Neuronal stem cell (in vitro differentiated cells): ENCODE data around the gene TAF1B.
A peak's percentile ranks its signal among the peaks of the same experiment; 100 is the strongest.

Source experiments
- DNase-seq: peaks from one replicate; pipeline ENCODE4 v3.0.0-alpha.2; 2013; ENCODE audit warnings: low spot score
- H2AFZ ChIP-seq: one replicate; pipeline ENCODE4 v1.6.1; 2013; ENCODE audit warnings: mild to moderate bottlenecking, low read length, inconsistent platforms
- H2AK5ac ChIP-seq: 2 replicates; pipeline ENCODE4 v1.6.1; 2013; ENCODE audit warnings: low read depth, mild to moderate bottlenecking, inconsistent platforms, low read length, moderate library complexity, mixed read lengths
- H2BK120ac ChIP-seq: 2 replicates; pipeline ENCODE4 v1.6.1; 2013; ENCODE audit warnings: low read depth, mild to moderate bottlenecking, inconsistent platforms, low read length, moderate library complexity, mixed read lengths
- H2BK12ac ChIP-seq: one replicate; pipeline ENCODE4 v1.6.1; 2013; ENCODE audit warnings: low read length, inconsistent platforms
- H2BK15ac ChIP-seq: 2 replicates; pipeline ENCODE4 v1.6.1; 2013; ENCODE audit warnings: mild to moderate bottlenecking, low read length, inconsistent platforms, mixed read lengths
- H2BK5ac ChIP-seq: one replicate; pipeline ENCODE4 v1.6.1; 2013; ENCODE audit warnings: inconsistent platforms, mild to moderate bottlenecking, low read length, moderate library complexity
- H3K14ac ChIP-seq: one replicate; pipeline ENCODE4 v1.6.1; 2013; ENCODE audit warnings: low read length, inconsistent platforms
- H3K18ac ChIP-seq: 2 replicates; pipeline ENCODE4 v1.6.1; 2013; ENCODE audit warnings: low read length, inconsistent platforms
- H3K23ac ChIP-seq: 2 replicates; pipeline ENCODE4 v1.6.1; 2013; ENCODE audit warnings: low read depth, mild to moderate bottlenecking, mixed read lengths, low read length, inconsistent platforms; ENCODE audit not compliant: poor library complexity
- H3K27ac ChIP-seq: replicated peaks from 3 replicates; pipeline ENCODE4 v1.5.1; 2013; ENCODE audit warnings: low read length, inconsistent platforms
- H3K27me3 ChIP-seq, 3 experiments: 2 replicates each; pipeline ENCODE4 v1.6.1; 2013; ENCODE audit warnings: low read length in 3 of 3, mild to moderate bottlenecking in 2 of 3, inconsistent platforms in 1 of 3, low read depth in 1 of 3, mixed read lengths in 1 of 3, moderate library complexity in 1 of 3; ENCODE audit not compliant: control insufficient read depth in 3 of 3, insufficient read depth in 3 of 3
- H3K36me3 ChIP-seq, 2 donors: replicated peaks in 1 of 2; 2 replicates each; pipeline ENCODE4 v1.6.1; 2013; ENCODE audit warnings: low read length in 2 of 2; ENCODE audit not compliant: control insufficient read depth in 2 of 2, insufficient read depth in 2 of 2
- H3K4ac ChIP-seq: 2 replicates; pipeline ENCODE4 v1.6.1; 2013; ENCODE audit warnings: inconsistent platforms, mild to moderate bottlenecking, low read length, moderate library complexity
- H3K4me1 ChIP-seq, 2 donors: 1 replicate in 1 of 2; 2 replicates in 1 of 2; pipeline ENCODE4 v1.6.1; 2013; ENCODE audit warnings: low read length in 2 of 2, low read depth in 1 of 2; ENCODE audit not compliant: control insufficient read depth in 2 of 2, insufficient read depth in 1 of 2
- H3K4me2 ChIP-seq: one replicate; pipeline ENCODE4 v1.6.1; 2013; ENCODE audit warnings: mild to moderate bottlenecking, low read length, inconsistent platforms; ENCODE audit not compliant: insufficient read depth, poor library complexity, severe bottlenecking
- H3K4me3 ChIP-seq, 2 donors: 2 replicates each; pipeline ENCODE4 v1.5.1; 2013; ENCODE audit warnings: low read length in 2 of 2, mild to moderate bottlenecking in 2 of 2, inconsistent platforms in 1 of 2, moderate library complexity in 1 of 2
- H3K79me1 ChIP-seq: one replicate; pipeline ENCODE4 v1.6.1; 2013; ENCODE audit warnings: low read depth, mild to moderate bottlenecking, inconsistent platforms, low read length, moderate library complexity
- H3K9ac ChIP-seq: one replicate; pipeline ENCODE4 v1.6.1; 2013; ENCODE audit warnings: mild to moderate bottlenecking, low read depth, low read length, inconsistent platforms; ENCODE audit not compliant: poor library complexity
- H3K9me3 ChIP-seq, 2 donors: replicated peaks in 1 of 2; 2 replicates each; pipeline versions ENCODE3 to v1.6.1; 2013; ENCODE audit warnings: low read length in 2 of 2, mild to moderate bottlenecking in 2 of 2, inconsistent platforms in 1 of 2, low read depth in 1 of 2, mixed read lengths in 1 of 2, moderate library complexity in 1 of 2; ENCODE audit not compliant: control insufficient read depth in 2 of 2, insufficient read depth in 1 of 2
- H4K8ac ChIP-seq: one replicate; pipeline ENCODE4 v1.6.1; 2013; ENCODE audit warnings: low read depth, mild to moderate bottlenecking, inconsistent platforms, low read length, moderate library complexity
- H4K91ac ChIP-seq: one replicate; pipeline ENCODE4 v1.6.1; 2013; ENCODE audit warnings: low read length, low read depth, mild to moderate bottlenecking, inconsistent platforms; ENCODE audit not compliant: poor library complexity
- WGBS, 2 donors: extraction: QIAGEN DNeasy Blood & Tissue Kit; methylation state at CpG; one replicate each; pipeline ENCODE4 v1.1.7; 2013; ENCODE audit warnings: missing lambda C conversion rate in 2 of 2, mixed read lengths in 1 of 2; ENCODE audit not compliant: insufficient read length in 2 of 2, insufficient replicate concordance in 1 of 2; ENCODE audit errors: extremely low coverage in 2 of 2; 5-methylcytosine and 5-hydroxymethylcytosine counted together

The TAF1B gene

DNA sequence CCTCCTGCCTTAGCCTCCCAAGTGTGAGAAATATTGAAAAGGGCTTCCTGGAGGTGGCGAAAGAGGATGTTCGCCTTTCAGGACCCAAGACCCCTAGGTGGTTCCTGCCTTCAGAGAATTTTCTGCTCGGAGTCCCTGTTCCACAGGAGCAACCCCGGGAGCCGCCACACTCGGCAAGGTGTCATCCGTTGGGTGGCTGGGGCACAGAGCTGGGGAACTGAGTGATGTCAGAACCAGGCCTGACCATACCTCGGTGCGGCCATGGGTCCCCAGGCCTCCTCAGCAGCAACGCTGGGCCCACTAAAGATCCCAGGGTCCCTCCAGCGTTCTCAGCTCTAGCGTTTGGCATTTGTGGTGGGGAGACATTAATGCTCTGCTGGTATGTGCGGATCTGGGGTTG is 23.7 kb upstream of the TAF1B start:
- no peak for DNase-seq
- Histone ChIP-seq H3K9me3 (peaks cover 0 to 2% of the 10 kb centered on the region in 2 donors), H3K4ac (no peak overlapping the region), H4K8ac (no peak overlapping the region), H2AFZ (no peak overlapping the region), H3K4me1 (peaks cover 0 to 3% of the 10 kb centered on the region in 2 donors), H4K91ac (no peak overlapping the region), H3K79me1 (no peaks in the 10 kb centered on the region), H3K4me2 (no peak overlapping the region), H2AK5ac (peak overlapping the region; percentile 15), H2BK15ac (peak overlapping the region; percentile 27), H2BK5ac (no peak overlapping the region), H3K23ac (no peak overlapping the region), H3K14ac (no peak overlapping the region), H3K36me3 (no peaks in the 10 kb centered on the region), H3K27ac (no peak overlapping the region), H3K18ac (peak overlapping the region; percentile 11), H3K9ac (no peak overlapping the region), H2BK120ac (peak overlapping the region; percentile 16), H3K27me3 (peaks cover 0 to 3% (median 0%) of the 10 kb centered on the region in 3 experiments), H3K4me3 (no peak overlapping the region), H2BK12ac (no peak overlapping the region)
- no CpG with 5 or more reads among the region's 13 CpGs for WGBS, 2 donors

DNA sequence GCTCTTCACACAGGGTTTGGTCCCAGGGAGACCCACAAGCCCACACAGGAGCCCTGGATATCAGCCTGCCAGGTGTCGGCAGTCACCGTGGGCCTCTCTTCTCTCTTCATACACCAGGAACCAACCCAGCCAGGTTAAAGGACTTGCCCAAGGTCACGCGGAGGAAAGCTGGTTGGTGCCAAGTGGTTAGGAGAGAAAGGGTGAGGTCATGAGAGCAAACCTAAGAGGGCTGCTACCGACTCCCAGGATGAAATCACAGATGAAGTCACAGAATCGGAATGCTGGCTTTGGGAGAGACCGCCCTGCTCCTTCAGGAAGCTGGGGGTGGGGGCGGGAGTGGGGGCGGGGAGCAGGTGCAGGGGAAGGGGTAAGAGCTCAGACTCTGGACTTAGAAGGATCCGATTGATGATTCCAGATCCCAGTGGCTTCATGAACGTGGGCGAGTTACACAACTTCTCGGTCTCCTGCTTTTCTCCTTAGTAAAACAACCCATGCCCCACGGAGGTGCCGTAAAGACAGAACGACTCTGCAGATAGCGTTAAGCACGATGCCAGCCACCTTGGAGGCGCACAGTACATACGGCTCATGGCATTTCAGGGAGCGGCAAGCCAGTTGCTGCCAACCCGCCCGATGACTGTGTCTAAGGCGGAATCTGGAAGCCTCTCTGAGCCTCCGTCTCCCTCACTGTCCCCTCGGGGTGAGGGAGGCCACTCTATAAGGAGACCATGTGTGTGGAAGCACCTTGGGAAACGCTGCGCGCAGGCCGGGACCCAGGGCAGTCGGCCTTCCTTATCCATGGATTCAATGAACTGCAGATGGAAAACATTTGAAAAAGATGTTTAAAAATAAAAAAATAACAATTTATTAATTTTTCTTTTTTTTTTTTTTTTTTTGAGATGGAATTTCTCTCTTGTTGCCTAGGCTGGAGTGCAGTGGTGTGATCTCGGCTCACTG is 23.0 kb upstream of the TAF1B start:
- H3K4me1 ChIP-seq: peaks cover 0 to 3% of the 10 kb centered on the region in 2 donors
- no peak overlapping the region for H2BK12ac ChIP-seq
- H3K9ac ChIP-seq: no peak overlapping the region
- H2BK120ac ChIP-seq: no peak overlapping the region
- no peaks in the 10 kb centered on the region for H3K79me1 ChIP-seq
- no peak for DNase-seq
- no peaks in the 10 kb centered on the region for H3K27me3 ChIP-seq
- H3K14ac ChIP-seq: no peak overlapping the region
- no peak overlapping the region for H2BK5ac ChIP-seq
- H4K8ac ChIP-seq: no peak overlapping the region
- no peak overlapping the region for H3K4me3 ChIP-seq
- H2BK15ac ChIP-seq: no peak overlapping the region
- peak overlapping the region; percentile 67 for H3K18ac ChIP-seq
- H3K27ac ChIP-seq: no peak overlapping the region
- H3K36me3 ChIP-seq: no peaks in the 10 kb centered on the region
- no peak overlapping the region for H3K23ac ChIP-seq
- H2AK5ac ChIP-seq: peak overlapping the region; percentile 15
- no CpG with 5 or more reads among the region's 32 CpGs for WGBS, 2 donors
- H3K4me2 ChIP-seq: no peak overlapping the region
- no peak overlapping the region for H3K4ac ChIP-seq
- H4K91ac ChIP-seq: no peak overlapping the region
- H3K9me3 ChIP-seq: peaks cover 0 to 2% of the 10 kb centered on the region in 2 donors
- H2AFZ ChIP-seq: no peak overlapping the region

DNA sequence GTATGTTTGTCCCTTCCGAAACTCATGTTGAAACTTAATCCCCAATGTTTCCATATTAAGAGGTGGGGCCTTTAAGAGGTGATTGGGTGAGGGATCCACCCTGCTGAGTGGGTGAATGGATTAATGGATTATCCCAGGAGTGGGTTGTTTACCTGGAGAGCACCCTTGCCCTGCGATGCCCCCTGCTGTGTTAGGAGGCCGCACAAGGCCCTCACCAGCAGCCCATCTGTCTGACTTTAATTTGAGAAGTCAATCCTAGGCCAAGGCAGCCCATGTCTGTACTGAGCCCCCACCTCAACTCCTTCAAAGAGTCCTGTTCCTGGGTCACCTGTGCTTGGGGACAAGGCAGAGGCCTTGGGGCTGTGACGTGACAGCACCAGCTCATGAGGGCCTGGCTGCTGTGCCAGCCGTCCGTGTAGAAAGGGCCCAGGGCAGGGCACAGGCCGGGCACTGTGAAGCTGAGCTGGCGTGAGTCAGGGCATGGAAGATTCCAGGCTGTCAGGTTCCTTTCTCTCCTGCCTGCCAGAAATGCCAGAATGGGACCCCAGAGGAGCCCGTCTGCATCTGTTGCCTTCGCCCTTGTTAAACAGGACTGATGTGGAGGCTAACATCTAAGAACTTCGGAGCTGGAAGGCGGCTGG is 21.3 kb upstream of the TAF1B start:
- peak overlapping the region in 1 of 2 donors; percentile 5 for H3K4me3 ChIP-seq
- peaks cover 0 to 2% of the 10 kb centered on the region in 2 donors for H3K9me3 ChIP-seq
- H3K79me1 ChIP-seq: no peaks in the 10 kb centered on the region
- no peak overlapping the region for H4K8ac ChIP-seq
- H3K27ac ChIP-seq: no peak overlapping the region
- no peaks in the 10 kb centered on the region for H3K36me3 ChIP-seq
- H3K4ac ChIP-seq: no peak overlapping the region
- no peaks in the 10 kb centered on the region for H3K27me3 ChIP-seq
- no peak overlapping the region for H2BK120ac ChIP-seq
- H3K9ac ChIP-seq: no peak overlapping the region
- no peak overlapping the region for H4K91ac ChIP-seq
- no peak overlapping the region for H3K4me2 ChIP-seq
- no peak overlapping the region for H2BK15ac ChIP-seq
- H3K23ac ChIP-seq: peak overlapping the region; percentile 19
- WGBS, 2 donors: no CpG with 5 or more reads among the region's 12 CpGs
- H2BK12ac ChIP-seq: peak overlapping the region; percentile 14
- peaks cover 0 to 3% of the 10 kb centered on the region in 2 donors for H3K4me1 ChIP-seq
- DNase-seq: no peak
- H3K14ac ChIP-seq: no peak overlapping the region
- no peak overlapping the region for H2AFZ ChIP-seq
- peak overlapping the region; percentile 40 for H3K18ac ChIP-seq
- peak overlapping the region; percentile 12 for H2AK5ac ChIP-seq
- no peak overlapping the region for H2BK5ac ChIP-seq

DNA sequence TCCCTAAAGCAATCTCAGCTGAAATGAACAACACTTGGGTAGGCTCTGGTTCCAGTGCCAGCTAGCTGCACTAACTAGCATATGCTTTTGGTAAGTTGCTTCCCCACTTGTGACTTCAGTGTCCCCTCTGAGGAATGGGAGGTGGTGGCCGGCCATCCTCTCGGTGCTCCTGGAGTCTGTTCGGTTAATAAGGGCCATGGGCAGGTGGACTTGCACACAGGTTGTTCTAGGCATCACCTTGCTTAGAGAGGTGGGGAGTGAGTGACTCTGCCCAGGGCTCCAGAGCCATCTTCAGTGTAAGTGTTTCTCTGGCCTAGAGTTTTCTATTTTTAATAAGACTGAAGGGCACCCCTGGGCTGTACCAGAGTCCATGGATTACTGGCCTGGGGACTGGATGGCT is 18.8 kb upstream of the TAF1B start:
- peak overlapping the region; percentile 60 for H2AK5ac ChIP-seq
- no CpG with 5 or more reads among the region's 3 CpGs for WGBS, 2 donors
- no peak overlapping the region for H3K4me3 ChIP-seq
- no peak overlapping the region for H2BK15ac ChIP-seq
- no peak overlapping the region for H4K91ac ChIP-seq
- peak overlapping the region; percentile 11 for H2BK12ac ChIP-seq
- no peak overlapping the region for H3K18ac ChIP-seq
- H3K79me1 ChIP-seq: no peaks in the 10 kb centered on the region
- peak overlapping the region; percentile 43 for H2BK5ac ChIP-seq
- H3K4me2 ChIP-seq: no peak overlapping the region
- no peaks in the 10 kb centered on the region for H3K36me3 ChIP-seq
- peaks cover 0 to 3% of the 10 kb centered on the region in 2 donors for H3K4me1 ChIP-seq
- no peaks in the 10 kb centered on the region for H3K9me3 ChIP-seq
- H3K23ac ChIP-seq: no peak overlapping the region
- H3K27ac ChIP-seq: no peak overlapping the region
- peaks cover 0 to 8% (median 0%) of the 10 kb centered on the region in 3 experiments for H3K27me3 ChIP-seq
- H3K14ac ChIP-seq: no peak overlapping the region
- no peak overlapping the region for H2AFZ ChIP-seq
- H4K8ac ChIP-seq: no peak overlapping the region
- no peak overlapping the region for H2BK120ac ChIP-seq
- peak overlapping the region; percentile 78 for H3K4ac ChIP-seq
- DNase-seq: no peak
- H3K9ac ChIP-seq: peak overlapping the region; percentile 3
